ENCODE results near the gene AMPD2. TPM values are rescaled to one million over a fixed set of nuclear protein-coding genes. Genes with fewer than 3 reads are reported as not detected.

The AMPD2 gene
- total RNA-seq, 4 donors from 2014 or later = 30.9 to 62.1 (median 40.7) TPM

- WGBS, 2 donors = 91 to 93% methylated on average over 2 of the region's 2 CpGs
- DNase-seq (ENCODE audit: low spot score in 2 of 2) = no peak
- no peak overlapping the region for H3K4me3 ChIP-seq (ENCODE audit: low read depth, poor library complexity, severe bottlenecking)
- TF ChIP-seq CTCF (IDR thresholded peaks at IDR 0.05) (no peak), POLR2A (IDR thresholded peaks at IDR 0.05) (no peak)
- intact Hi-C loops (cut with DNase I; ENCODE audit: low total_unique reads) = no loop called here
These were observed 24.1 kb upstream of the AMPD2 start for GRCh38 chr1:109595531-109595930.

- DNase-seq (ENCODE audit: low spot score in 2 of 2) = no peak
- no peak overlapping the region for H3K4me3 ChIP-seq (ENCODE audit: low read depth, poor library complexity, severe bottlenecking)
- WGBS, 2 donors = 90 to 100% methylated on average over 1 of the region's 1 CpG
- TF ChIP-seq CTCF (IDR thresholded peaks at IDR 0.05) (no peak), POLR2A (IDR thresholded peaks at IDR 0.05) (no peak)
- intact Hi-C loops (cut with DNase I; ENCODE audit: low total_unique reads) = no loop called here
These were observed 21.5 kb upstream of the AMPD2 start for GRCh38 chr1:109598156-109598555.

GRCh38 chr1:109598655-109599054 lies 21.0 kb upstream of the AMPD2 start:
- no peak for DNase-seq (ENCODE audit: low spot score in 2 of 2)
- H3K4me3 ChIP-seq (ENCODE audit: low read depth, poor library complexity, severe bottlenecking) = no peak overlapping the region
- intact Hi-C loops (cut with DNase I; ENCODE audit: low total_unique reads) = no loop called here
- 89 to 95% methylated on average over 5 of the region's 5 CpGs for WGBS, 2 donors
- TF ChIP-seq POLR2A (IDR thresholded peaks at IDR 0.05) = no peak
- no peak for TF ChIP-seq CTCF (IDR thresholded peaks at IDR 0.05)

- WGBS, 2 donors = 92 to 96% methylated on average over 3 of the region's 3 CpGs
- no peak for DNase-seq (ENCODE audit: low spot score in 2 of 2)
- TF ChIP-seq CTCF (IDR thresholded peaks at IDR 0.05) = no peak
- TF ChIP-seq POLR2A (IDR thresholded peaks at IDR 0.05) = no peak
- intact Hi-C loops (cut with DNase I; ENCODE audit: low total_unique reads) = no loop called here
- no peak overlapping the region for H3K4me3 ChIP-seq (ENCODE audit: low read depth, poor library complexity, severe bottlenecking)
These were observed 16.4 kb upstream of the AMPD2 start for GRCh38 chr1:109603229-109603628.

GRCh38 chr1:109605381-109605780 lies 14.3 kb upstream of the AMPD2 start:
- intact Hi-C loops (cut with DNase I; ENCODE audit: low total_unique reads) = no loop called here

More at GRCh38 chr1:109605381-109605780, 14.3 kb upstream of the AMPD2 start:
- no peak overlapping the region for H3K4me3 ChIP-seq (ENCODE audit: low read depth, poor library complexity, severe bottlenecking)
- DNase-seq (ENCODE audit: low spot score in 2 of 2) = no peak
- WGBS, 2 donors = 84 to 86% methylated on average over 1 of the region's 1 CpG
- no peak for TF ChIP-seq POLR2A (IDR thresholded peaks at IDR 0.05)
- no peak for TF ChIP-seq CTCF (IDR thresholded peaks at IDR 0.05)
